Astrocyte of the spinal cord (primary cell): ENCODE data around the gene LPP.

Experiments
- DNase-seq: peaks from one replicate; pipeline ENCODE4 v3.0.0; 2011; ENCODE audit warnings: low read depth, low spot score
- H3K4me3 ChIP-seq: 2 replicates; pipeline ENCODE4 v1.5.1; 2011; ENCODE audit warnings: low read depth, mild to moderate bottlenecking, low read length, moderate library complexity
- in situ Hi-C: cut with HindIII; loops from 2 replicates; pipeline ENCODE4 v1.10.0; 2017; ENCODE audit warnings: low sequenced_read_pairs
- TF ChIP-seq, protein P1 (sequence below): IDR thresholded peaks from 2 replicates; pipeline ENCODE4 v1.5.1; 2012; ENCODE audit warnings: low read depth, mild to moderate bottlenecking, low read length, inconsistent platforms

The LPP gene

DNA sequence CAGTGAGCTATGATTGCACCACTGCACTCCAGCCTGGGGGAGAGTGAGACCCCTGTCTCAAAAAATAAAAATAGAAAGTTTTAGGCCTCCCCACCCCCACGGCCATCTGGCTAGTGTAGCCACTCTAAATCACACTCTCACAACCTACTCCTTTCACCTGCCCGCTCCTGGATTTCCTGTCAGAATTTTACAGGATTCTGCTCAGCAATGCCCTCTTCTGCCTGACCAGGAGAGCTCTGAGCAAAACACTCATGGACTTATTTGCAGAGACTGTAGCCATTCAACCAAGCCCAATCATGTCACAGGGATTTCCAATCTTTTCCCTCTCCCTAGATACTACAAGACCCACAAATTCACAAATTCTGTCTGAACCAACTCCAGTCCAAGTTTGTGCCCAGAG is 775.2 kb downstream of the LPP start:
- in situ Hi-C loops: no loop called here
- DNase-seq: no peak
- no peak overlapping the region for H3K4me3 ChIP-seq
- TF ChIP-seq, protein P1, sequence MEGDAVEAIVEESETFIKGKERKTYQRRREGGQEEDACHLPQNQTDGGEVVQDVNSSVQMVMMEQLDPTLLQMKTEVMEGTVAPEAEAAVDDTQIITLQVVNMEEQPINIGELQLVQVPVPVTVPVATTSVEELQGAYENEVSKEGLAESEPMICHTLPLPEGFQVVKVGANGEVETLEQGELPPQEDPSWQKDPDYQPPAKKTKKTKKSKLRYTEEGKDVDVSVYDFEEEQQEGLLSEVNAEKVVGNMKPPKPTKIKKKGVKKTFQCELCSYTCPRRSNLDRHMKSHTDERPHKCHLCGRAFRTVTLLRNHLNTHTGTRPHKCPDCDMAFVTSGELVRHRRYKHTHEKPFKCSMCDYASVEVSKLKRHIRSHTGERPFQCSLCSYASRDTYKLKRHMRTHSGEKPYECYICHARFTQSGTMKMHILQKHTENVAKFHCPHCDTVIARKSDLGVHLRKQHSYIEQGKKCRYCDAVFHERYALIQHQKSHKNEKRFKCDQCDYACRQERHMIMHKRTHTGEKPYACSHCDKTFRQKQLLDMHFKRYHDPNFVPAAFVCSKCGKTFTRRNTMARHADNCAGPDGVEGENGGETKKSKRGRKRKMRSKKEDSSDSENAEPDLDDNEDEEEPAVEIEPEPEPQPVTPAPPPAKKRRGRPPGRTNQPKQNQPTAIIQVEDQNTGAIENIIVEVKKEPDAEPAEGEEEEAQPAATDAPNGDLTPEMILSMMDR: peak; percentile 34

DNA sequence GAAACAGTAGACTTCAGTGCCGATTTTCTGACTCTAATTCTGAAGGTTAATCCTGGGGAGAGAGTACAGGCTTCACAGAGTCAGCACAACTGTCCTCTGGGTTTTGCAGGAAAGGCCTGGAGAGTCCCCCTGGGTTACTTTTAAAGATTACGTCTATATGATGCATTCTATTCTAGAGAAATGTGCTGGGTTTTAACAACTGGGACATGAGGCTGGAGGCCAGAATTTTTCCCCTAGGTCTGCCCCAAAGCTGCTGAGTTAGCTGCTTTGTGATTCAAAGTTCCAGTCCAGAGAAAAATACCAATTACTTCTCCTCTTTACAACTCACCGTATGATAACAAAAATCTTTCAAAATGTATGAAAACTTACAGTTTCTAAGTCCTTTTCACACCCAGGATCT is 777.1 kb downstream of the LPP start:
- TF ChIP-seq, protein P1: no peak
- in situ Hi-C loops: no loop called here
- no peak overlapping the region for H3K4me3 ChIP-seq
- DNase-seq: no peak

DNA sequence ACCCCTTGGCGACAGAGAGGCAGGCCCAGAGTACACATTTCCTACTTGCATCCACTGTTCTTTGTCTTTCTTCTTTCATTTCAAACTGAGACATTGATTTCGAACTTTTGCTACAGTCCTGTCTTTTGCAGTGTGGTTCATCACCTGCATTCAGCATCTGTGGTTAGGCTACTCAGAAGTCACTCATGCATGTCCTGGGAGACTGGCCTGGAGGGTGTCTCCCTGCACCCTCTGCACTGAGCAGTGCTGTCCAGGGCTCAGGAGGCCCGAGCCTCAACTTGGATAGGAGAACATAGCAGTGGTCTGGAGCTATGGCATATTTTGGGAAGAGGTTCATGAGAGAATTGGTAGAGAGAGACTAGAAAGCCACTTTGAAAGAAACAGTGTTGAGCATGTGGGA is 777.6 kb downstream of the LPP start:
- no peak overlapping the region for H3K4me3 ChIP-seq
- no peak for DNase-seq
- in situ Hi-C loops: no loop called here
- TF ChIP-seq, protein P1: no peak

DNA sequence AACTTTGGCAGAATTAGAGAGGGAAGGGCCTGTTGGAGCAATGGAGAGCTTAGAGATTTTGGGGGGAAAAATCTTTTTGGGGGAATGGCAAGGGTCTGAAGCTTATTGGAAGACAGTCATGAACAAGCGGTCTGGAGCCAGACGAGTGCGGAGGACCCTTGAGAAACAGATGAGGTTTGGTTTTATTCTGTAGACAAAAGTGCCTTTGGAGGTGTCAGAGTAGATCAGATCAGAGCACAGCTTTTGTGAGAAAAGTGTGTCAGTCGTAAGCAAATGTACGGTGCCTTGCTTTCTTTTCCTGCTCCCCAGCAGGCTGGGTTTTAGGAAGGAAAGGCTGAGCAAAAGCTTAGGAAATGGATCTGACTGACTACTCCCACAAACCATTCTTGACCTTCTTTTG is 781.0 kb downstream of the LPP start:
- H3K4me3 ChIP-seq: no peak overlapping the region
- TF ChIP-seq, protein P1: no peak
- in situ Hi-C loops: no loop called here
- DNase-seq: no peak

GRCh38 chr3:188936597-188937107 is 782.7 kb downstream of the LPP start:
- TF ChIP-seq, protein P1: no peak
- DNase-seq: no peak
- in situ Hi-C loops: no loop called here
- no peak overlapping the region for H3K4me3 ChIP-seq

- TF ChIP-seq, protein P1: no peak
- in situ Hi-C loops: no loop called here
- DNase-seq: no peak
- no peak overlapping the region for H3K4me3 ChIP-seq
These were observed 783.4 kb downstream of the LPP start for GRCh38 chr3:188937389-188937788.

DNA sequence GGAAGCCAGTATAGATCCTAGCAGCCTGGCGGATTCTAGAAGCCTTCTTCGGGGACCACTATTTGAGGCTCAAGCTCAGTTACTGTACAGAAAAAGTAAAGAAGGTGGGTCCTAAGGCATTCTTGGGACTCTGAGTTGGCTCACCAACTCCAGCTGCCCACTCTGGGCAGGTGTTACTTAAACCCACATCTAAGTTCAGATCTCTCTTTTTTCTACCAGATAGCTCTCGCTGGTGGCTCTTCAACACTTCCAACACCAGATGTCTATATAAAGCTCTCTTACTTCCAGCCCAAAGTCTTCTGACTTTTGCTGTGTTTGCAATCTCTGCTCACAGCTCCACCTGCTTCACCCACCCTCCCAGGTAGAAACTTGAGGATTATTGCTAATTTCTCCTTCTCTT is 785.0 kb downstream of the LPP start:
- TF ChIP-seq, protein P1: no peak
- in situ Hi-C loops: no loop called here

More for the DNA sequence above, 785.0 kb downstream of the LPP start:
- DNase-seq: no peak
- H3K4me3 ChIP-seq: no peak overlapping the region
